Activated CD8-positive, alpha-beta memory T cell treated with anti-CD3 and anti-CD28 coated beads for 24 hours (primary cell): ENCODE results near the gene NRG3.
"Not testable (repeated sequence)": the region's sequence is repeated elsewhere in the genome, so short reads cannot be mapped to it uniquely, and the experiment has no call there.

Experiments used
- DNase-seq: peaks from one replicate; pipeline ENCODE4 v3.0.0-alpha.2; 2020

Gene NRG3

GRCh38 chr10:81963606-81964005 is 88.6 kb downstream of the NRG3 start:
- no peak for DNase-seq

DNA sequence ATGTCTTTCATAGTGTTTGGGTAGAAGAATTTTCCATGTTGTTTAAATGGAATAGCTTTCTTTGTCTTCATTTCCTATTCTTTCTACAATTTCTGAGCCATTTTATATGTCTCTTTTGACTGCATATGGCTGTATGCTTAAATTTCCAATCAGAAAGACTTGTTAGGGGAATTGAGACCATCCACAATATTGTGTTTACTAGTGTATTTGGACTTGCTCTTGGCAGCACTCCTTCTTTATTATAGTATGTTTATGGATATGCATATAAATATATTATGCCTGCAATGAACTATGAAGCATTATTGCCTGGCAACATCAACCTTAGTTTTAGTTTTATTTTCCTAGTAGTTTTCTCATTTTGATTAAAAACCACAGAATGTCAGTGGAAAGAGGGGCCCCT is 92.7 kb downstream of the NRG3 start:
- no peak for DNase-seq

- no peak for DNase-seq
These were observed 94.1 kb downstream of the NRG3 start for GRCh38 chr10:81969136-81969535.

DNA sequence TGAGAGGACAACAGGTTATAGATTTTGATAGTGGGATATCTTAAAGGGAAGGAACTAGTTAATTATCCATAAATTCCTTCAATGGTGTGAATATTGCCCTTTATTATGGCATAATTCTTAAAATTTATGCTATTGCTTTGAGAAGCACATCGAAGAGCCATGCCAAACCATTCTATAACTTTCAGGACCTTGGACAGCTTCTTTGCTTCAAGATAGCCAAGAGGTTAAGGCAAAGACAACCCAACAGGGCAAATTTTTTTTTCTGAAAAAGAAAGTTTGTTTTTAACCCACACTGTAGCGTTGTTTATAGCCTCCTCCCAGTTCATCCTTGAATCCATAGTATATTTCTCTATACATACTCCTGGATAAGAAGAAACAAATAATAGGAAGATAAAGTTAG is 103.2 kb downstream of the NRG3 start:
- DNase-seq: no peak

DNA sequence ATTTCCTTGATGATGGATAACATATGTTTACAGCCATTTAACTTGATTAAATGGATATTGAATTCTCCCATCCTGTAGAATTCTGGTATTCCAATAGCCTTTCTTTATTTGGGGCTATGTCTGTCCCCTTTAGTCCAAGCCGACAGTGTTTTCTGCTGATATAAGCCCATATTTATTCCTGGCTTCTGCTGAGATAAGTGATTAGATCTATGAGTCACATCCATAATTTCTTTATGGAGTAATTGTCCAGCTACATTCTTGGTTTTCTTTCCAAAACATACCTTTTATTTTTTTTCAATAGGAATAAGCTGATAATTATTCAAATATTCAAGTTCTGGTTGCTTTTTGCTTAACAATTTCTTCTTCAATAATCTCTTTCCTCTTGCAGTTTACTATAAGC is 106.7 kb downstream of the NRG3 start:
- no peak for DNase-seq

DNA sequence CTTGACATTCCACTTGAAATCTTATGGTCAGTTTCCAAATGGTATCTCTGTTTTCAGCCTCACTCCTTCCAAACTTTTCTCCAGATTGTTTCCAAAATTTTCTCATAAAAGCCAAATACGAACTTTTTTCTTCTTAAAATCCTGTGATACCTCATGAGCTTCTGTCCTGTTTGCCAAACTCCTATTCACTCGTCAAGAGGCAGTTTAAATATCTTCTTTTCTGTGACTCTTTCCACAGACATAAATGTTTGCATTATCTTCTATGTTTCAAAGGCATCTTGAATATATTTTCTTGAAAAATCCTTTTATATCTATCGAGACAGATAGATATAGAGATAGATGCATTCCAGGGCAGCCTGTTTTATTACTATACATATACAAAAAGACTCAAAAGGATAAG is 109.4 kb downstream of the NRG3 start:
- DNase-seq: no peak

DNA sequence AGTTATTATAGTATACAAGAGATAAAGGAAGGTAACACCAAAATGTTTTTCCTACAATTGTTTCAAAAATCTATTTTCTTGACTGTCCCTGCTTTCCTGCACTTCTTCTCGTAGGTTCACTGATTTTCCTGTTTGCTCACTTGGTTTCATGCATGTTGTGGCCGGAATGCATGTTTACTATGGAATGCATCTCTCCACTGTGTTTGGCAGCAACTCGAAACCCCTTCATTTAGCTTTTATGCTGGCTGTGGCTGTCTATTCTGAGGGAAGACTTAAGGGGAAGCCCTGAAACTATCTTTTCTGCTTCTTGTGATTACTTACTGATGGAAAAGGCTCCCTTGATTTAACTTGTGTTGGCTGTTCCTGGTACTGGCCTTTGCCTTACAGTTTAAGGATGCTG is 120.3 kb downstream of the NRG3 start:
- DNase-seq: no peak

GRCh38 chr10:81996927-81997326 is 121.9 kb downstream of the NRG3 start:
- no peak for DNase-seq

DNA sequence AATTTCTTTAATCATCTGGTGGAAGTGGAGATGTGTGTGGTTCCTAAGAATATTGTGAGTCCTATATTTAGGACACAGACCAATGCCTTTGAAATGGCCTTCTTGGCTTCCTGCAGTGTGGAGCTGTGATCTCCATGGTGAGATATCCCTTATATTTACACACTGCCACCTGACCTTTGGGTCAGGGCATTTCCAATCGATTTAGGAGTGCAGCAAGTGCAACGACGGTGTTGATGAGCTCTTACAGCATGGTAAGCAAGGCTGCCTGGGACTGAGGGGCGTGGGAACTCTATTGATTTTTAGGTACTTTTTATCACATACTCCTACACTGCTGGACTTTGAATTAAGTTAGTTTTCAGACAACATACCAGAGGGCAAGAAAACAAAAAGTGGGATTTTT is 146.0 kb downstream of the NRG3 start:
- no peak for DNase-seq

DNA sequence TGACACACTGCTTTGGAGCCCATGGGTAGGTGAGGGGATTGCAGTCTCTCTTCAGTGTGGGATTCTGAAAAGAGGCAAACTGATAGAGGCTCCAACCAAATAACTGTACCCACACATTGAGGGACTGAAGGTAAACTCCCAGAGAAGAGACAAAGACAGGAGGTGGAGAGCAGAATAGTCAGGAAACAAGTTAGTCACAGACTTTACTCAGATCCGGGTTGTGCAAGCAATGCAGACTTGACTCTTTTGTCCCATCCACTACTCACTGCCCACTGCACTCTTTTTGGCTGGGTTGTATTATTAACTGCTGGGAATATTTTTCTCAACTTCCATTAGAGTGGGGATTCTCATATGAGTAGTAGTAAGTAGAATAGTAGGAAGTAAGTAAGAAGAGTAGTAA is 152.7 kb downstream of the NRG3 start:
- no peak for DNase-seq

- DNase-seq: no peak
These were observed 162.1 kb downstream of the NRG3 start for GRCh38 chr10:82037076-82037475.

DNA sequence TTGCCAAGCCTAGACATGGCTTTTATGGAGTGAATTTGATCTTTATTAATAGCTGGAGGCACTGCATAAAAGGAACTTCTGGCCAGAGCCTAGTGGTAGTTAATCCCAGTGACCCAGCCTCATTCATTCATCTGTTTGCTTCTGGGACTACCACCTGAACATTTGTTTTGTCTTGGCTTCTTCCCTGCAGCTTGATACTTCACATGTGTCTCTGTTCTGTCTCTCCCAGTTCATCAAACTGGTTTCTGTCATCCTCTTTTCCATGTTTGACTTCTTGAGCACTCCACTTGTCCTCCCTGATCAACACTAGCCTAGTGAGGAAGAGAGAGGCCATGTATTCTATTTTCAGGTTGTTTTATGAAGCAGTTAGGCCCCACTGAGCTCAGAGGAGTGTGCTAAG is 163.6 kb downstream of the NRG3 start:
- no peak for DNase-seq

DNA sequence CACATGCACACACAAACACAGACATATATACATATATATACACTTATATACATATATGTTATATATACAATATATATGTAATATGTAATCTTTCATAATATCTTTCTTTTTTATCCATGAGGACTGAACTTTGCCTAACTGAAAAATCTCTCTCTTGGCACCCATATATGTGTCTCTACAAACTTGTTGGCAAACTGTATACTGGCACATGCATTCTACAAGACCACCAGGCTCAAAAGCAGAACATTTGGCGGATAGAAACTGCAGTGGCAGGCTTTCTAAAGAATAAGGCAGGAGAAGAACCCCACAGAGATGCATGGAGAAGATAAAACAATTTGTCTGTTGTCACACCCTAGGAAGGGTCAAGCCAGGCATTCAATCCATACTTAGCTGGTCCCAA is 165.3 kb downstream of the NRG3 start:
- no peak for DNase-seq

DNA sequence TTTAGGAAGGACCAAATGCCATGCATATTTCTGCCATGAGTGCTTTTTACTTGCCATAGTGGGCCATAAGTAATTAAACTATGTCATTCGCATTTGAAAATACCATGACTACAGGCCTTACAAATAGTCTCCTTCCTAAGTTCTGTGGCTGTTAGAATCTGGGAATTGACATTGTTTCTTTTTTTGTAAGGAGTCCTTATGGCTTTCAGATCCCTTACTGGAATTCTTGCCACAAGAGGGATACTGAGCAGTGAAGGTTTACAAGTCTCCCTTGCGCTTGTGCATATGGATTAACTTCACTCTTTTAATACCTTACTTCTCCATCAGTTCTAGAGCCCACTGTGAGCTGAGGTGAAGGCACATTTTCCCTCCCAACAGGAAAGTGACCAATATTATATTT is 166.0 kb downstream of the NRG3 start:
- no peak for DNase-seq

DNA sequence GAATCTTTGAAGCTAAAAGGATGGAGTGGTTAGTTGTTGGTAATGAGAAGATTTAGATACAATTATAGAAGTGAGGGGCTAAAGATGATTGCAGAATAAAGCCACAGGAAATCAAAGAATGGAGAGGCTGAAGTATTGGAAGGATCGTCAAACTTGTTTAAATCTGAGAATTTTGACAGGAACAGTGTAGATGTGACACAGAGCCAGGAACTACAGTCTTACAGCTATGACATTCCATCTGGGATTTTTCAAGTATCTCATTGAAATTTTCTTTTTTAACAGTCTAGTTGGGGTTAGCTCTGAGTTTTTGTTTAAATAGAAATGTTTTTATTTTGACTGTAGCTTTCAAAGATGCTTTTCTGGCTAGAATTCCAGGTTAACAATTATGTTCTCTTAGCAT is 181.4 kb downstream of the NRG3 start:
- DNase-seq: no peak

GRCh38 chr10:82067192-82067591 is 192.2 kb downstream of the NRG3 start:
- not testable (repeated sequence) for DNase-seq

DNA sequence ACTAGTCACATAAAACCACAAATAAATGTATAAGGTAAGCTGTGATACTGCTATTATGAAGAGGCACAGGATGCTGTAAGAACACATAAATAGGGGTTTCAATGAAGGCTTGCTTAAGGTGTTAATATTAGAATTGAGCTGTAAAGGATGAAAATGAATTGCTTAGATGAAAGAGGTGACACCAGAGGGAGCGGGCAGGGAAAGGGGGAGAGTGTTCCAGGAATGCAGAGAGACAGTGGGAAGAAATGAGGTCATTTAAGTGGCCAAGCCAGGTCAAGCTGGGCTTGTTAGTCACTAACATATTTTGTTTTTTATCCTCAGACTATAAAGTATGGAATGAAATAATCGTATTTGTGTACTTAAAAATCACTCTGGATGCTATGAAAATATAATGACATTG is 193.5 kb downstream of the NRG3 start:
- DNase-seq: no peak

DNA sequence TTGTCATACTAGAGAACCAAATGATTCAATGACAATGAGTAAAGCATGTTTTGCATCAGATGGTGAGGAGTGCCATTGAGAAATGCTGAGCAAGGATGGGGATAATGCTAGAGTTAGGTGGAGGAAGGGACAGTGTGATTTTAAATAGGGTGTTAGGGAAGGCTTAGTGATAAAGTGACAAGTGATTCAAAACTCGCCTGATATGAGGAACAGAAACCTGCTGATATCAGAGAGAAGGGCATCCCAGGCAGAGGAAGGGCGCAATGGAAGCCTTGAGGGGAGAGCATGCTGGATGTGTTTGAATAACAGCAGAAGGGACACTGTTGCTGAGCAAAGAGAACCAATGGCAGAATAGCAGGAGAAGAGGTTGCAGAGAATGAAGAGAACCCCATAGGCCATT is 196.2 kb downstream of the NRG3 start:
- DNase-seq: no peak

GRCh38 chr10:82072124-82072523 is 197.1 kb downstream of the NRG3 start:
- no peak for DNase-seq

DNA sequence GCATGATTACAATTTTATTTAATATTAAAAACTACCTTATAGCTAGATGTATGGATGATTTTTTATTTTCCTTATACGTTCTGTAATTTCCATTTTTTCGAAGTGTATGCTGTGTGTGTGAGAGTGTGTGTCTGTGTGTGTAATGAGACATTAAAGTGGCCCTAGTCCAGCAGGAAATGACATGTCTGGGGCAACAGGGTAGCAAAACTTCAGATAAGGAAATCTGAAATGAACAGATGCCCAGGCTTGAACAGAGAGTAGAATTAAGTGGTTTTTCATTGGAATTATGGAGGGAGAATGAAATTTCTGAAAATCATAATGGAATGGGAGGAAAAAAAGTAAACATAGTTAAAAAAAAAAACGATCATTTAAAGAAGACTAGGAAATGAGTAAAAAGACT is 200.6 kb downstream of the NRG3 start:
- DNase-seq: no peak

DNA sequence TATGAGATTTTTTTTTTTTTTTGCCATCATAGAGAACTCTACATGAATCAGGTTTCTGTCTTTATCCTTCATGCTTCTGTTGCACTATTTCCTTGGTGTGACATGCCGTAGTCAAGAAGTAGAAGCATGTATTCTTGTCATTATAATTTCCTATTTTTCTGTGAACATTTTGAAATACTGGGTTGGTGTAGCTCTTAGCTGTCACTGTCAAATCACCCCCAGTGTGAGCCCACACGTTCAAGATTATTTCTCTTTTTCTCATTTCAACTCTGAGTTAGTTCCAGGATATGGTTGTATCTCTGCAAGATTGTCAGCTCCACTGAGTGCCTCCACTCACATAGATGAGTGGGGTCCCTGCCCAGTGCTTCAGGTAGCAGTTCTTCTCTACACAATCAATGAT is 209.5 kb downstream of the NRG3 start:
- DNase-seq: no peak

DNA sequence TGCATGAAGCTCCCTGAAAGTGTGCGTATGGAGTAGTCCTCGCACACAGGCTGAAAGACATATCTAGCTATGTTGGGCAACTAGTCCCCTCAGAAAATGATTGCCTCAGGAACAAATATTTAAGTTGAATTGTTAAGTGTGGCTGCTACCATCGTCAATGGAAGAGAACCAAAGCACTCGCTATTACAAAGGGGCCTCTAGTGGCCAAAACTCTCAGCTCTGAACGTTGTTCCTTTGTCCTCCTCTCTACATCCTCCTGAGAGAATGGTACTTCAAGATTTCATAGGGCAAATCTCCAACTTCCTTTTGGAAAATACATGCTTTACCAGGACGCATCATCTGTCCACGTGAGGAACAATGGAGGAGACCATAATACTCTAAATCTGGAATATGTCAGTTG is 209.9 kb downstream of the NRG3 start:
- DNase-seq: no peak

- DNase-seq: no peak
These were observed 214.3 kb downstream of the NRG3 start for GRCh38 chr10:82089327-82089726.

- no peak for DNase-seq
These were observed 216.4 kb downstream of the NRG3 start for GRCh38 chr10:82091413-82091812.

GRCh38 chr10:82092111-82092510 is 217.1 kb downstream of the NRG3 start:
- no peak for DNase-seq

DNA sequence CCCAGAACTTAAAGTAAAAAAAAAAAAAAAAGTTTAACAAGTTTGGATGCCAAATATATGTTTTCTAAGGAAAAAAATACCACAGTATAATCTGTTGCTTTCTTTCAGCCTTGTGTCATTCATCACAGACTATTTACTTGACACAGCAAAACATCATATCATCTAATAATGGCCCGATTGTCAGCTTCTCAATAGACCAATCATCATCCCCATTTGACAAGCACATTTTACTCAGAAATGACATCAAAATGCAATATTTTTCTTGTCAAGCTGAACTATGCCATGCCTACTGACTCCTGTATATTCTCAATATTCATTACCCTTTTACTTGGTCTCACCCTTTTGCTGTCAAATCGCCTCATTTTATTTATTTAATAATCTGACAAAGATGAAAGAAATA is 249.7 kb downstream of the NRG3 start:
- DNase-seq: no peak
